ENCODE results near the gene FGF14.
A peak's percentile ranks its signal among the peaks of the same experiment; 100 is the strongest.

The FGF14 gene

DNA sequence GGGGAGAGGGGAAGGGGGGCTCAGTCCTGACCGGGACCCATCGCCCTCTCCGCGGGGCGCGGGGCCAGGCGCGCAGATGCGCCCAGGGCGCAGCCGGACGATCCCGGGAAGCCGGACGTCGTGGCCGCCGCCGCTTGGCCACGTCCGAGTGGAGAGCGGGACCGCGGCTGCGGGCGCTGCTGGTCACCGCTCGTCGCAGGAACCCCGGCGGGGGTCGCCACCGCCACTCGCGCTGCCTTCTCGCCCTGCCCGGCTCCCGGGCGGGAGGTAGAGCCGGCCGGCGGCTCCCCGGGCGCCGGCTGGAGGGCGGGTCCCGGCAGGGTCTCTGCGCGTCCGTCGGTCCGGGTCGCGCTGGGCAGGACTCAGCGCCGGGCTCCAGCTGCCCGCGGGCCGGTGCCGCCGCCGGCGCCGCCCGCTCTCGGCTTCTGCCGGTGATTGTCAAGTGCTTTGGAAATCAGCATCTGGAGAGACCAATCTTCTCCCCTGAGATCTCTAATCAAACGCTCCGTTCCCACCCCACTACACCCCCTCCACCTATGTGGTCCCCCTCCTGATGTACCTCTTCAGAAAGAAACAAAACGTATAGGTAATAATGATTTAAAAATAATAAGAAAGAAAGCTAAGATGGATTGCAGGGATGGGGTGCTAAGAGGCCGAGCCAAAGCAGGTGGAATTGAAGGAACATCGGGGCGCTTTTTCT is 484.9 kb downstream of the FGF14 start:
- no peak overlapping the region for H3K27ac ChIP-seq
- H3K4me1 ChIP-seq: peaks cover 11% of the 10 kb centered on the region
- TF ChIP-seq Cebpa-rat (IDR thresholded peaks at IDR 0.05): no peak
- peaks cover 10% of the 10 kb centered on the region for H3K27me3 ChIP-seq
- peaks cover 15% of the 10 kb centered on the region for H3K9me3 ChIP-seq
- H4K20me1 ChIP-seq: no peaks in the 10 kb centered on the region
- H3K4me3 ChIP-seq: no peak overlapping the region
- no peak overlapping the region for H3K4me2 ChIP-seq
- H3K9ac ChIP-seq: no peak overlapping the region
- H3K36me3 ChIP-seq: no peaks in the 10 kb centered on the region

DNA sequence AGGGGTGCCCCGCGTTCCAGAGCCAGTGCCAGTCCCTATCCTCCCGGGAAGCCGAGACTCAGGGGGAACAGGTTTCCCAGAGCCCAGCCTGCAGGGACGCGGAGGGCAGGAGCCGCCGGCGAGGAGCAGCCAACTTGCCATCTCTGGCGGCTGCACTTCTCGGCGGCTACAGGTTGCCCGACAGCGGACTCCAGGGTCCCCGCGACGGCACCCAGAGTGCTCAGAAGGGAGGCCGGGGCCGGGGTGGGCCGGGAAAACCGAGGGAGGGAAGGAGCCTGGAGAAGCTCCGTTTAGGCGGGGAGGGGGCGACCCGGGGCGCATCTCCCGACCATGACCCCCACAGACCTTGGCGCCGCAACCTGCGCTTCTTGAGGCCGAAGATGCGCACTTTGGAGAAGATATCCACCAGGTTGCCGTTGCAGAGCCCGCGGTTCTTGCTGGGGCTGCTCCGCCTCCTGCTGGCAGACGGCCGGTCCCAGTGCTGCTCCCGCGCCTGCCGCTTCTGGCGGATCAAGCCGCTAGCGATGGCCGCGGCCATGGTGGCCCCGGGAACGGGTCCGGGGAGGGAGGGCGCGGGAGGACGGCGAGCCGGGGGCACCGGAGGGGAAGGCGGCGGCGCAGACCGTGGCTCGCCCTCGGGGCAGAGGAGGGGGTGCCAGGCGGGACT is 485.6 kb downstream of the FGF14 start:
- Histone ChIP-seq H3K9me3 (peaks cover 15% of the 10 kb centered on the region), H3K27me3 (peaks cover 10% of the 10 kb centered on the region), H3K4me3 (no peak overlapping the region), H3K27ac (no peak overlapping the region), H3K4me2 (no peak overlapping the region), H3K36me3 (no peaks in the 10 kb centered on the region), H3K4me1 (peaks cover 11% of the 10 kb centered on the region), H3K9ac (no peak overlapping the region), H4K20me1 (no peaks in the 10 kb centered on the region)
- no peak for TF ChIP-seq Cebpa-rat (IDR thresholded peaks at IDR 0.05)

DNA sequence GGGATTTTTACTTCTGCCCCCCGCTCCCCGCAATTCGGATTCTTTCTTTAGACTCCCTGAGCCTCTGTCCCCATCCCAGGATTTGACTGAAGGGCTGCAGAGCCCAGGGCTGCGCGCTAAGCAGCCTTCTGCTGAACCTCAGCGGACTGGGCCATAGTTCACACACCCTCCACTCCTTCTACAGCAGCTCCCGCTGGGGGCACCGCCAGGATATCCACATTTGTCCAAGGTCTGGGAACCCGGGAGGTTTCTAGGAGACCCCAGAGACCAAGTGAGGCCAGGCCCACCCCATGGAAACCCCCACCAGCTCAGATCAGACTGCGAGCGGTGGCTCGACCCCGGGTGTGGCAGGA is 486.1 kb downstream of the FGF14 start:
- peaks cover 11% of the 10 kb centered on the region for H3K4me1 ChIP-seq
- no peaks in the 10 kb centered on the region for H3K36me3 ChIP-seq
- no peaks in the 10 kb centered on the region for H4K20me1 ChIP-seq
- peaks cover 15% of the 10 kb centered on the region for H3K9me3 ChIP-seq
- no peak overlapping the region for H3K4me3 ChIP-seq
- no peak overlapping the region for H3K4me2 ChIP-seq
- H3K27me3 ChIP-seq: peaks cover 10% of the 10 kb centered on the region
- TF ChIP-seq Cebpa-rat (IDR thresholded peaks at IDR 0.05): no peak
- H3K9ac ChIP-seq: no peak overlapping the region
- H3K27ac ChIP-seq: no peak overlapping the region

DNA sequence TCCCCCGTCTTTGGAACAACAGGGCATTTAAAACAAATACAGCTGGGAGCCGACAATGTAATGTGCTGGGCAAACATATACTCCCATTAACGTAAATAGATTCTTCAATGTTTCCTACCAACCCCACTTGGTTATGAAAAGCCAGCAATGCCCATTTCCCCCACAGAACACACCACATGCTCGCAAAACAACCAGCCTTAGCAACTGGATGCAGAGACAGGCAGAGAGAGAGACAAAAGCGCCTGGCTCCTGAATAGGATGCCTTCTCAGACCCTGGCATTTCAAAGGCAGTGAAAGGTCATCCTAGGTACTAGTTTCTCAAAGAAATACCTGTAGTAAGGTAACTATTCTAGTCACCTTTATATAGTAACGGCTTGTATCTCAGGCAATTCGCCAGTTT is 486.5 kb downstream of the FGF14 start:
- Histone ChIP-seq H3K27me3 (peaks cover 10% of the 10 kb centered on the region), H3K4me1 (peaks cover 11% of the 10 kb centered on the region), H3K4me2 (no peak overlapping the region), H3K4me3 (no peak overlapping the region), H4K20me1 (no peaks in the 10 kb centered on the region), H3K36me3 (no peaks in the 10 kb centered on the region), H3K9me3 (peaks cover 15% of the 10 kb centered on the region), H3K27ac (no peak overlapping the region), H3K9ac (no peak overlapping the region)
- no peak for TF ChIP-seq Cebpa-rat (IDR thresholded peaks at IDR 0.05)

DNA sequence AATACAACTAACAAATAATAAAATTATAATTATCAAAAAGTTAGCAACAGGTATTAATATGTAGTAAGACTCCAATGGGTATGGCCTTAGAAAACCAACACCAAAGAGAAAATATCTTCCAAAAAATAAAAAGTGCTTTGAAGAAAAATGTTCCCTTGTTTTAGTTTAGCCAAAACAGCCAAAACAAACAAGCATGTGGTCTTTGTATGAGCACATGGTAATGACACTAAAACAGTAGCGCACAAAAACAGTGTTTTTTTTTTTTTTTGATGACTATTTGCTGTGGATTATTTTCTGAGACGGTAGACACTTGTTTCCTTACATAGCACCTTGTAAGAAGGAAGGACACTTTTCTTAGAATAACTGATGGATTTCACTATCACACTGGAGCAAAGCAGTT is 490.1 kb downstream of the FGF14 start:
- Histone ChIP-seq H3K27ac (no peak overlapping the region), H4K20me1 (no peaks in the 10 kb centered on the region), H3K4me1 (no peaks in the 10 kb centered on the region), H3K9me3 (peaks cover 12% of the 10 kb centered on the region), H3K27me3 (no peaks in the 10 kb centered on the region), H3K36me3 (no peaks in the 10 kb centered on the region), H3K4me3 (no peak overlapping the region), H3K9ac (no peak overlapping the region), H3K4me2 (no peak overlapping the region)
- TF ChIP-seq Cebpa-rat (IDR thresholded peaks at IDR 0.05): no peak

DNA sequence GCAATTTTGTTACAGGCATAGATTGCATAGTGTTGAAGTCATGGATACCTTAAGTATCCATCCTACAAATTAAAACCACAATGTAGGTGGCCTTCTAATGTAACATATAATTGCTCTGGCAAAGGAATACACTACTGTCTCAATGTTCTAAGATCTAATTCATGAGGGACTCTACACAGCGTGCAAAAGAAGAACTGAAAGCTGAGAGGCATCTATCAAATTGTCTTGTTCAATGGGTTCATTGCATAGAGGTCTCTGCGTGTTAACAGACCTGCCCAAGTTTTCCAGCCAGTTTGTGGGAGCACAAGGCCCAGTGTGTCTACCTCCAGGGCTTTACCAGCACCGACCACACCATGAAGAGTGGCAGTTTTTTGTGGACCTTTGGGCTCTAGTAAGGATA is 498.0 kb downstream of the FGF14 start:
- no peak overlapping the region for H3K4me2 ChIP-seq
- no peak for TF ChIP-seq Cebpa-rat (IDR thresholded peaks at IDR 0.05)
- H3K36me3 ChIP-seq: no peaks in the 10 kb centered on the region
- H3K27me3 ChIP-seq: no peaks in the 10 kb centered on the region
- no peak overlapping the region for H3K9ac ChIP-seq
- H4K20me1 ChIP-seq: no peaks in the 10 kb centered on the region
- no peaks in the 10 kb centered on the region for H3K9me3 ChIP-seq
- no peak overlapping the region for H3K27ac ChIP-seq
- no peaks in the 10 kb centered on the region for H3K4me1 ChIP-seq
- no peak overlapping the region for H3K4me3 ChIP-seq

DNA sequence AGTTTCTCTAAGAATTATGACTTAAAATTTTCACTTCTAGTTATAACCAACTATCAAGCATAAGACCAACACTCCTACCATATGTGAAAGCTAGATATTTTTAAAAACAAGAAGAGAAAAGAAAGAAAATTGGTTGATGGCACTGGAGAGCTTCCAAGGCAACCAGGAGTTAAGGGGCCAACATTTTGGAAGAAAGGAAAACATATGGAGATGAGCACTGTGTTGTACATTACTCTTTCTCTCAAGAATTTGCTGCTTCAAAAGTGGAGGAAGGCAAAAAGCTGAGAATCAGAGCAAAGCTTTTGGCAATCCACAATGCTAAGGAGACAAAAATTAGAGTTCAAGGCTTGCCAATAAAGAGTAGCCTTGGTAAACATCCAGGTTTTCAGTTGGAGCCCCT is 503.2 kb downstream of the FGF14 start:
- no peaks in the 10 kb centered on the region for H3K9me3 ChIP-seq
- H3K27me3 ChIP-seq: no peaks in the 10 kb centered on the region
- no peaks in the 10 kb centered on the region for H4K20me1 ChIP-seq
- no peak overlapping the region for H3K4me2 ChIP-seq
- no peak overlapping the region for H3K27ac ChIP-seq
- no peaks in the 10 kb centered on the region for H3K36me3 ChIP-seq
- no peak for TF ChIP-seq Cebpa-rat (IDR thresholded peaks at IDR 0.05)
- no peak overlapping the region for H3K4me3 ChIP-seq
- no peak overlapping the region for H3K9ac ChIP-seq
- no peaks in the 10 kb centered on the region for H3K4me1 ChIP-seq

DNA sequence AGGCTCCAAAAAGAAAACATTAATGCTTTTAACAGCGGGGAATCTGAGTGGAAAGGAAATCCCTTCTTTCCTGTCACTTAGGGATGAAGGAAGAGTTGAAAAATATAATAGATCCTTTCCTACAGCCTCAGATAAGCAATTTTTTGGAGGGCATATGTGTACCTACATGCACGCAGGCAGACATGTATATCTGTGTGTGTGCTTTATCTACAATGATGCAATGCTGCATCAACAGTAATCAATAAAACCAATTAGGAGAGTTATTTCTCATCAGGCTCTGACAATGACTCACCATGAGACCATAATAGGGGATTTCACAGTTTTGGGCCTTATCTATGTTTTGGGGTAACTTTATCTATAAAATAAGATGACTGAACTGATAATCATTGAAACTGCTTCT is 505.3 kb downstream of the FGF14 start:
- H3K9ac ChIP-seq: no peak overlapping the region
- H3K36me3 ChIP-seq: no peaks in the 10 kb centered on the region
- no peak overlapping the region for H3K27ac ChIP-seq
- TF ChIP-seq Cebpa-rat (IDR thresholded peaks at IDR 0.05): no peak
- no peaks in the 10 kb centered on the region for H3K9me3 ChIP-seq
- H3K4me2 ChIP-seq: no peak overlapping the region
- H4K20me1 ChIP-seq: no peaks in the 10 kb centered on the region
- H3K4me3 ChIP-seq: no peak overlapping the region
- no peaks in the 10 kb centered on the region for H3K27me3 ChIP-seq
- peaks cover 8% of the 10 kb centered on the region; the same call in 1 of the 2 replicates for H3K4me1 ChIP-seq

DNA sequence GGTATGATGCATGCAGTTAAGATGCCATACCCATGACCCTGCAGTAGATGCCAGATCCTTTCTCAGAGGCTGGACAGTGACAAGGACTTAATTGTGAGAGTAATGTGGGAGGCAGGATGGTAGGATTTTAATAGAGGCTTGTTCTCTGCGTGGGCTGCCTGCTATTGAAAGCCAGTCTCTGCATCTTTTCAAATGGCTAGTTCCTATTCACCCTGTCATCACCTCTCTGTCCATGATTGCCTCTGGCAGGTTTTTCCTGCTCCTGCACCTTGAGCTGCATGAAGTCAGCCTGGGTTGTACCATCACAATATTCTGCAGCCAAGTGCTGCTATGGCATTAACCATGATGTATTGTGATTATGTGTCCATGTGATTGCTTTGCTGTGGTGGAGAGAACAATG is 508.8 kb downstream of the FGF14 start:
- Histone ChIP-seq H3K4me1 (peaks cover 8% of the 10 kb centered on the region; the same call in 1 of the 2 replicates), H3K4me2 (no peak overlapping the region)
- TF ChIP-seq Cebpa-rat (IDR thresholded peaks at IDR 0.05): no peak

DNA sequence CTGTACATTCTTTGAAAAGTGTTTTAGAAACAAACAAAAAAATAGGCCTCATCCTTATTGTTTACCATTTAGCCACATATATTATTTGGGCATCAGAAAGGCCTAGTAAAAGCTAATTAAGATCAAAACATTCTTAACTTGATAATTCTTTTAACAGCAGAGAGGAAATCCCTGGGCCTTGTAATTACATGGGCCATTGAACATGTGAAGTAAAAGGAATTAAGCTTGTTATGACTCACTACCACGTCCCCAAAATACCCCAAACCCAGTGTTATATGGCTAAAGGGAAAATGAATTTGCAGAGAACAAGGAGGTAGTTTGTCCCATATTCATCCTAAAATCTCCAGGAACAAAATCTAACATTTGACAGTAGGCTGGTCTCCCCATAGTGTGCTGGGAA is 509.6 kb downstream of the FGF14 start:
- H3K36me3 ChIP-seq: no peaks in the 10 kb centered on the region
- H3K4me3 ChIP-seq: no peak overlapping the region
- peak overlapping the region; percentile 28 for H3K4me2 ChIP-seq
- H3K9me3 ChIP-seq: no peaks in the 10 kb centered on the region
- H3K9ac ChIP-seq: no peak overlapping the region
- H3K27me3 ChIP-seq: no peaks in the 10 kb centered on the region
- H3K27ac ChIP-seq: no peak overlapping the region
- H3K4me1 ChIP-seq: peaks cover 8% of the 10 kb centered on the region; the same call in 1 of the 2 replicates
- TF ChIP-seq Cebpa-rat (IDR thresholded peaks at IDR 0.05): no peak
- H4K20me1 ChIP-seq: no peaks in the 10 kb centered on the region

More for the DNA sequence above, 508.8 kb downstream of the FGF14 start:
- Histone ChIP-seq H3K27me3 (no peaks in the 10 kb centered on the region), H3K9me3 (no peaks in the 10 kb centered on the region), H3K36me3 (no peaks in the 10 kb centered on the region), H4K20me1 (no peaks in the 10 kb centered on the region), H3K4me3 (no peak overlapping the region), H3K9ac (no peak overlapping the region), H3K27ac (no peak overlapping the region)

Data from BLaER1 (cell line).